ENCODE measurements around the gene SIK2.
"Not testable (repeated sequence)": the region's sequence is repeated elsewhere in the genome, so short reads cannot be mapped to it uniquely, and the experiment has no call there.

The SIK2 gene

DNA sequence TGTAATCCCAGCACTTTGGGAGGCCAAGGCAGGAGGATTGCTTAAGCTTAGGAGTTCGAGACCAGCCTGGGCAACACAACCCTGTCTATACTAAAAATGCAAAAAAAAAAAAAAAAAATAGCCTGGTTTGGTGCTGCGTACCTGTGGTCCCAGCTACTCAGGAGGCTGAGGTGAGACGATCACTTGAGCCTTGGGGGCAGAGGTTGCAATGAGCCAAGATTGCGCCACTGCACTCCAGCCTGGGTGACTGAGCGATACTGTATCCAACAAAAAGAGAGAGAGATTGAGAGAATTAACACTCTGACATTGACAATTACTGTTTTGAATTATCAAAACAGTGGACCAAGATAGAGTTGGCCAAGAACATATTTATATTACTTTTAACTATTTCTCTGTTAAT is 53.7 kb downstream of the SIK2 start:
- DNase-seq (ENCODE audit: low spot score) = no peak
- TF ChIP-seq, protein P1, sequence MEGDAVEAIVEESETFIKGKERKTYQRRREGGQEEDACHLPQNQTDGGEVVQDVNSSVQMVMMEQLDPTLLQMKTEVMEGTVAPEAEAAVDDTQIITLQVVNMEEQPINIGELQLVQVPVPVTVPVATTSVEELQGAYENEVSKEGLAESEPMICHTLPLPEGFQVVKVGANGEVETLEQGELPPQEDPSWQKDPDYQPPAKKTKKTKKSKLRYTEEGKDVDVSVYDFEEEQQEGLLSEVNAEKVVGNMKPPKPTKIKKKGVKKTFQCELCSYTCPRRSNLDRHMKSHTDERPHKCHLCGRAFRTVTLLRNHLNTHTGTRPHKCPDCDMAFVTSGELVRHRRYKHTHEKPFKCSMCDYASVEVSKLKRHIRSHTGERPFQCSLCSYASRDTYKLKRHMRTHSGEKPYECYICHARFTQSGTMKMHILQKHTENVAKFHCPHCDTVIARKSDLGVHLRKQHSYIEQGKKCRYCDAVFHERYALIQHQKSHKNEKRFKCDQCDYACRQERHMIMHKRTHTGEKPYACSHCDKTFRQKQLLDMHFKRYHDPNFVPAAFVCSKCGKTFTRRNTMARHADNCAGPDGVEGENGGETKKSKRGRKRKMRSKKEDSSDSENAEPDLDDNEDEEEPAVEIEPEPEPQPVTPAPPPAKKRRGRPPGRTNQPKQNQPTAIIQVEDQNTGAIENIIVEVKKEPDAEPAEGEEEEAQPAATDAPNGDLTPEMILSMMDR (IDR thresholded peaks at IDR 0.05; ENCODE audit: borderline replicate concordance, control extremely low read depth, extremely low read depth, insufficient read depth, missing control alignments) = no peak
- in situ Hi-C loops (cut with MboI; ENCODE audit: low sequenced_read_pairs, unreplicated experiment) = no loop called here

GRCh38 chr11:111657905-111658304 is 55.7 kb downstream of the SIK2 start:
- in situ Hi-C loops (cut with MboI; ENCODE audit: low sequenced_read_pairs, unreplicated experiment); DNase-seq (ENCODE audit: low spot score): not testable (repeated sequence)

- DNase-seq (ENCODE audit: low spot score); in situ Hi-C loops (cut with MboI; ENCODE audit: low sequenced_read_pairs, unreplicated experiment): not testable (repeated sequence)
Measured at GRCh38 chr11:111658493-111658892, 56.2 kb downstream of the SIK2 start.

DNA sequence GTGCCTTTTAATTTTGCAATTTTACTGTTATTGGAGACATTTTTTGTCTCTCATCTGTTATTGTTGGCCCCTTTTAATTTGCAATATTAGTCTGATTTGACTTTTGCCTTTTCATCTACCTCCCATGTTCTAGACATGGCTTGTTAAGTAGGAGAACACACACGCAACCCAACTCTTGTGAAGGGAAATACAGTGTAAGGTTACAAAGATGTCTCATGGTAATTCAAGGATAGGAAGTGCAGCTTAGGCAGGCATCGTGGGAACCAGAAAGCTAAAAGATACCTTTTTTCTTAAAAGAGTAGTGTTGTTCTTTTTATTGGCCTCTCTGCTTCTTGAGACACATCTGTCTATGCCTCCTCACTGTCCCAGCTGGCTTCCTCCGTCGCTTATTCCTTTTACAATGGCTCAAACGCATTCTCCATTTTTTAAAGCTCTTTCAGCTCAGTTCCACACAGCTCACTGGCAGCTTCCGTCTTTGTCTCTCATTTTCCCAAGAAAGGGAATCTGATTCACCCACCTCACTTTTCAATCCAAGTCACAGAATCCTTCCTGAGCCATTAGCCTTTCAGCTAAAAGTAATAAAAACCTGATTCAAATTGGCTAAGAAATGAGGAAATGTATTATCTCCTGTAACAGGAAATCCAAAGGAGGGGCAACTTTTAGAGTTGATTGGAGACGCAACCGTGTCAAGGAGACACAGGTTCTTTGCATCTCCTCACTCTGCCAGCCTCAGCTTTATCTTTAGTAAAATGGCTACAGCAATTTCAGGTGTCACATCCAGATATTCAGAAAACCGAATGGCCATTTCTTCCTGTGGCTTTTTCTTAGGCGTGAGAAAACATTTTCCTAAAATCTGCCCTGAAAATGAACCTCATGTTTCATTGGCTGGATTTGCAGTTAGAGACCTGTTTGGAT is 57.2 kb downstream of the SIK2 start:
- TF ChIP-seq, protein P1 (IDR thresholded peaks at IDR 0.05; ENCODE audit: borderline replicate concordance, control extremely low read depth, extremely low read depth, insufficient read depth, missing control alignments) = no peak
- in situ Hi-C loops (cut with MboI; ENCODE audit: low sequenced_read_pairs, unreplicated experiment) = no loop called here
- no peak for DNase-seq (ENCODE audit: low spot score)

DNA sequence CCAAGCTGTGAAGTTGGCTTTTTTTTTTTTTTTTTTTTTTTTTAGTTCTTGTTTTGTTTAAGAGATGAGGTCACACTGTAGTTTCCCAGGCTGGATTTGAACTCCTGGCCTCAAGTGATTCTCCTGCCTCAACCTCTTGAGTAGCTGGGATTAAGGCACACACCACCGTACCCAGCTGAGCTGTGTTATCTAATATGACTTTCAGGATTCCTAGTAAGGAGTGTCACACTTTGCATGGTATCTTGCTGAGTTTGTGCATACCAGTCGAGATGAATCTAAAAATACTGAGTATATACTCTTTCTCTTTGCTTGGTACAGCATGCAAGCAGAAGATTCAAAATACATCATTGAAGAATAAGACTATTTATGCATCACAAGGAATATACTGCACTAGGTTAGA is 58.6 kb downstream of the SIK2 start:
- TF ChIP-seq, protein P1 (IDR thresholded peaks at IDR 0.05; ENCODE audit: borderline replicate concordance, control extremely low read depth, extremely low read depth, insufficient read depth, missing control alignments) = no peak
- no peak for DNase-seq (ENCODE audit: low spot score)
- in situ Hi-C loops (cut with MboI; ENCODE audit: low sequenced_read_pairs, unreplicated experiment) = no loop called here

- in situ Hi-C loops (cut with MboI; ENCODE audit: low sequenced_read_pairs, unreplicated experiment) = no loop called here
- DNase-seq (ENCODE audit: low spot score) = no peak
Measured at GRCh38 chr11:111663820-111664219, 61.6 kb downstream of the SIK2 start.

GRCh38 chr11:111665777-111666176 is 63.5 kb downstream of the SIK2 start:
- DNase-seq (ENCODE audit: low spot score) = peak; percentile 13
- in situ Hi-C loops (cut with MboI; ENCODE audit: low sequenced_read_pairs, unreplicated experiment) = no loop called here
- TF ChIP-seq, protein P1 (IDR thresholded peaks at IDR 0.05; ENCODE audit: borderline replicate concordance, control extremely low read depth, extremely low read depth, insufficient read depth, missing control alignments) = no peak

More at GRCh38 chr11:111663820-111664219, 61.6 kb downstream of the SIK2 start:
- TF ChIP-seq, protein P1 (IDR thresholded peaks at IDR 0.05; ENCODE audit: borderline replicate concordance, control extremely low read depth, extremely low read depth, insufficient read depth, missing control alignments) = no peak
